Neuronal stem cell (in vitro differentiated cells): ENCODE data around the gene GLRX.

Source experiments
- DNase-seq: peaks from one replicate; pipeline ENCODE4 v3.0.0-alpha.2; 2013; ENCODE audit warnings: low spot score
- H2AFZ ChIP-seq: one replicate; pipeline ENCODE4 v1.6.1; 2013; ENCODE audit warnings: mild to moderate bottlenecking, low read length, inconsistent platforms
- H2AK5ac ChIP-seq: 2 replicates; pipeline ENCODE4 v1.6.1; 2013; ENCODE audit warnings: low read depth, mild to moderate bottlenecking, inconsistent platforms, low read length, moderate library complexity, mixed read lengths
- H2BK120ac ChIP-seq: 2 replicates; pipeline ENCODE4 v1.6.1; 2013; ENCODE audit warnings: low read depth, mild to moderate bottlenecking, inconsistent platforms, low read length, moderate library complexity, mixed read lengths
- H2BK12ac ChIP-seq: one replicate; pipeline ENCODE4 v1.6.1; 2013; ENCODE audit warnings: low read length, inconsistent platforms
- H2BK15ac ChIP-seq: 2 replicates; pipeline ENCODE4 v1.6.1; 2013; ENCODE audit warnings: mild to moderate bottlenecking, low read length, inconsistent platforms, mixed read lengths
- H2BK5ac ChIP-seq: one replicate; pipeline ENCODE4 v1.6.1; 2013; ENCODE audit warnings: inconsistent platforms, mild to moderate bottlenecking, low read length, moderate library complexity
- H3K14ac ChIP-seq: one replicate; pipeline ENCODE4 v1.6.1; 2013; ENCODE audit warnings: low read length, inconsistent platforms
- H3K18ac ChIP-seq: 2 replicates; pipeline ENCODE4 v1.6.1; 2013; ENCODE audit warnings: low read length, inconsistent platforms
- H3K23ac ChIP-seq: 2 replicates; pipeline ENCODE4 v1.6.1; 2013; ENCODE audit warnings: low read depth, mild to moderate bottlenecking, mixed read lengths, low read length, inconsistent platforms; ENCODE audit not compliant: poor library complexity
- H3K27ac ChIP-seq: replicated peaks from 3 replicates; pipeline ENCODE4 v1.5.1; 2013; ENCODE audit warnings: low read length, inconsistent platforms
- H3K27me3 ChIP-seq, 3 experiments: 2 replicates each; pipeline ENCODE4 v1.6.1; 2013; ENCODE audit warnings: low read length in 3 of 3, mild to moderate bottlenecking in 2 of 3, inconsistent platforms in 1 of 3, low read depth in 1 of 3, mixed read lengths in 1 of 3, moderate library complexity in 1 of 3; ENCODE audit not compliant: control insufficient read depth in 3 of 3, insufficient read depth in 3 of 3
- H3K36me3 ChIP-seq, 2 donors: replicated peaks in 1 of 2; 2 replicates each; pipeline ENCODE4 v1.6.1; 2013; ENCODE audit warnings: low read length in 2 of 2; ENCODE audit not compliant: control insufficient read depth in 2 of 2, insufficient read depth in 2 of 2
- H3K4ac ChIP-seq: 2 replicates; pipeline ENCODE4 v1.6.1; 2013; ENCODE audit warnings: inconsistent platforms, mild to moderate bottlenecking, low read length, moderate library complexity
- H3K4me1 ChIP-seq, 2 donors: 1 replicate in 1 of 2; 2 replicates in 1 of 2; pipeline ENCODE4 v1.6.1; 2013; ENCODE audit warnings: low read length in 2 of 2, low read depth in 1 of 2; ENCODE audit not compliant: control insufficient read depth in 2 of 2, insufficient read depth in 1 of 2
- H3K4me2 ChIP-seq: one replicate; pipeline ENCODE4 v1.6.1; 2013; ENCODE audit warnings: mild to moderate bottlenecking, low read length, inconsistent platforms; ENCODE audit not compliant: insufficient read depth, poor library complexity, severe bottlenecking
- H3K4me3 ChIP-seq, 2 donors: 2 replicates each; pipeline ENCODE4 v1.5.1; 2013; ENCODE audit warnings: low read length in 2 of 2, mild to moderate bottlenecking in 2 of 2, inconsistent platforms in 1 of 2, moderate library complexity in 1 of 2
- H3K79me1 ChIP-seq: one replicate; pipeline ENCODE4 v1.6.1; 2013; ENCODE audit warnings: low read depth, mild to moderate bottlenecking, inconsistent platforms, low read length, moderate library complexity
- H3K9ac ChIP-seq: one replicate; pipeline ENCODE4 v1.6.1; 2013; ENCODE audit warnings: mild to moderate bottlenecking, low read depth, low read length, inconsistent platforms; ENCODE audit not compliant: poor library complexity
- H3K9me3 ChIP-seq, 2 donors: replicated peaks in 1 of 2; 2 replicates each; pipeline versions ENCODE3 to v1.6.1; 2013; ENCODE audit warnings: low read length in 2 of 2, mild to moderate bottlenecking in 2 of 2, inconsistent platforms in 1 of 2, low read depth in 1 of 2, mixed read lengths in 1 of 2, moderate library complexity in 1 of 2; ENCODE audit not compliant: control insufficient read depth in 2 of 2, insufficient read depth in 1 of 2
- H4K8ac ChIP-seq: one replicate; pipeline ENCODE4 v1.6.1; 2013; ENCODE audit warnings: low read depth, mild to moderate bottlenecking, inconsistent platforms, low read length, moderate library complexity
- H4K91ac ChIP-seq: one replicate; pipeline ENCODE4 v1.6.1; 2013; ENCODE audit warnings: low read length, low read depth, mild to moderate bottlenecking, inconsistent platforms; ENCODE audit not compliant: poor library complexity
- WGBS, 2 donors: extraction: QIAGEN DNeasy Blood & Tissue Kit; methylation state at CpG; one replicate each; pipeline ENCODE4 v1.1.7; 2013; ENCODE audit warnings: missing lambda C conversion rate in 2 of 2, mixed read lengths in 1 of 2; ENCODE audit not compliant: insufficient read length in 2 of 2, insufficient replicate concordance in 1 of 2; ENCODE audit errors: extremely low coverage in 2 of 2; 5-methylcytosine and 5-hydroxymethylcytosine counted together

GLRX gene

GRCh38 chr5:95823218-95823737 is 752 bp upstream of the GLRX start:
- Histone ChIP-seq H3K36me3 (no peaks in the 10 kb centered on the region), H3K9me3 (no peaks in the 10 kb centered on the region), H3K9ac (no peak overlapping the region), H3K23ac (no peak overlapping the region), H3K4me1 (peaks cover 11 to 20% of the 10 kb centered on the region in 2 donors), H4K8ac (no peak overlapping the region), H3K4ac (no peak overlapping the region), H3K4me3 (no peak overlapping the region), H3K14ac (no peak overlapping the region), H2AFZ (peak overlapping the region; percentile 95), H4K91ac (no peak overlapping the region), H3K27me3 (no peaks in the 10 kb centered on the region), H2BK5ac (no peak overlapping the region), H3K79me1 (peaks cover 2% of the 10 kb centered on the region), H2BK15ac (no peak overlapping the region), H3K27ac (no peak overlapping the region), H2BK12ac (no peak overlapping the region), H3K18ac (peak overlapping the region; percentile 44), H2AK5ac (no peak overlapping the region), H2BK120ac (no peak overlapping the region), H3K4me2 (no peak overlapping the region)
- no peak for DNase-seq
- WGBS, 2 donors = no CpG with 5 or more reads among the region's 7 CpGs

DNA sequence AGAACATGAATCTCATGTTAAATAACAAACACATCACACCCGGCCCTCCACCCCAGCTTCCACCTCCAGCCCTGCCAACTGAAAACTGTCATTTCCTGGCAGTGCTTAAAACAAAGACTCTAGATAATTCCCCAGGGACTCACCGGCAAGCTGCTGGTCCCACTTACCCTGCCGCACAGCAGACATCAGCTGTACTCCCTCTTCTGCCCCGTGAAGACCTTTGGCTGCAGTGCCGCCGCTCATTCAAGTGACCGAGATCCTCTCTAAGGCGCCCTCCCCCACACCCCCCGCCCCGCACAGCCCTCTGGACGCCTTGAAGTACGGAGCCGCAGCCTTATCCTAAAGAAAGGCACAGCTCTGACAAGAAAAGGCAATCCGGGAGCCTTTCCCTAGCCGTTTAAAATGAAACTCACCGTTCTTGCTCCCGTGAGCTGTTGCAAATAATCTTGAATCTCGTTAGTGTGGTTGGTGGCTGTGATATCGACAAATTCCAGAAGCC is 434 bp downstream of the GLRX start:
- Histone ChIP-seq H2AFZ (peak overlapping the region; percentile 95), H3K9me3 (no peaks in the 10 kb centered on the region), H3K4me3 (peak overlapping the region; percentile 67 to 88), H3K23ac (no peak overlapping the region), H2BK5ac (no peak overlapping the region), H3K4me1 (peaks cover 18 to 25% of the 10 kb centered on the region in 2 donors), H3K18ac (peak overlapping the region; percentile 44), H3K36me3 (no peaks in the 10 kb centered on the region), H2BK15ac (peak overlapping the region; percentile 77), H2BK12ac (no peak overlapping the region), H2BK120ac (no peak overlapping the region), H3K4me2 (peak overlapping the region; percentile 61), H3K27me3 (no peaks in the 10 kb centered on the region), H2AK5ac (no peak overlapping the region), H3K4ac (no peak overlapping the region), H3K79me1 (peaks cover 4% of the 10 kb centered on the region), H3K27ac (peak overlapping the region; percentile 63), H3K14ac (no peak overlapping the region), H4K8ac (no peak overlapping the region), H4K91ac (no peak overlapping the region), H3K9ac (peak overlapping the region; percentile 72)
- no CpG with 5 or more reads among the region's 19 CpGs for WGBS, 2 donors
- DNase-seq = peak; percentile 32

- Histone ChIP-seq H4K91ac (no peak overlapping the region), H3K9me3 (no peaks in the 10 kb centered on the region), H3K9ac (no peak overlapping the region), H2BK15ac (no peak overlapping the region), H3K27me3 (no peaks in the 10 kb centered on the region), H2AK5ac (no peak overlapping the region), H2BK12ac (no peak overlapping the region), H3K4ac (no peak overlapping the region), H3K4me2 (peak overlapping the region; percentile 61), H3K18ac (no peak overlapping the region), H2AFZ (peak overlapping the region; percentile 95), H3K14ac (no peak overlapping the region), H3K79me1 (peaks cover 4% of the 10 kb centered on the region), H3K27ac (no peak overlapping the region), H3K36me3 (no peaks in the 10 kb centered on the region), H2BK5ac (no peak overlapping the region), H3K23ac (no peak overlapping the region), H3K4me1 (peaks cover 18 to 25% of the 10 kb centered on the region in 2 donors), H3K4me3 (peak overlapping the region in 1 of 2 donors; percentile 67), H4K8ac (no peak overlapping the region), H2BK120ac (no peak overlapping the region)
- no peak for DNase-seq
- no CpG with 5 or more reads among the region's 9 CpGs for WGBS, 2 donors
These were observed 1.2 kb downstream of the GLRX start for GRCh38 chr5:95821110-95822021.
